Ascending aorta (tissue), 2 donors: ENCODE data around the gene OR10H3. TPM values are rescaled to one million over a fixed set of nuclear protein-coding genes. Genes with fewer than 3 reads are reported as not detected.

Experiments used
- DNase-seq, 2 donors: peaks; one replicate each; pipeline ENCODE4 v3.0.0-alpha.2; 2019; ENCODE audit warnings: low spot score in 2 of 2
- H3K27ac ChIP-seq, 2 donors: fragments of 200-600 bp; sonication (generic); one replicate each; pipeline ENCODE4 v1.5.1; 2016 to 2017; ENCODE audit warnings: mild to moderate bottlenecking in 1 of 2
- H3K27me3 ChIP-seq: fragments of 200-600 bp; sonication (generic); one replicate; pipeline ENCODE4 v1.5.1; 2017
- H3K36me3 ChIP-seq, 2 donors: fragments of 200-600 bp; sonication (generic); one replicate each; pipeline ENCODE4 v1.5.1; 2016
- H3K4me1 ChIP-seq, 2 donors: fragments of 200-600 bp; sonication (generic); one replicate each; pipeline ENCODE4 v1.5.1; 2016 to 2017; ENCODE audit warnings: mild to moderate bottlenecking in 1 of 2
- H3K4me3 ChIP-seq, 2 donors: fragments of 200-600 bp; sonication (generic); one replicate each; pipeline ENCODE4 v1.5.1; 2016 to 2017; ENCODE audit warnings: mild to moderate bottlenecking in 1 of 2
- H3K9me3 ChIP-seq, 2 donors: fragments of 200-600 bp; sonication (generic); one replicate each; pipeline ENCODE4 v1.5.1; 2016
- CTCF ChIP-seq, 3 experiments: fragments of 200-600 bp in 2 of 3; fragments of 450-650 bp in 1 of 3; sonication (generic) in 2 of 3; IDR thresholded peaks; one replicate each; pipeline ENCODE4 v1.5.1; 2016 to 2019; ENCODE audit warnings: antibody characterized with exemption in 3 of 3, mild to moderate bottlenecking in 1 of 3, moderate library complexity in 1 of 3
- intact Hi-C: fragments of 100-400 bp; cut with DNase I; formaldehyde crosslinking; loops from one replicate; pipeline ENCODE4 v1.15.1; 2023
- total RNA-seq: library from RNA; depleted of rRNA; stranded (reverse); fragments of >200 nt; gene quantifications from one replicate; pipeline ENCODE4 v1.1.0, GENCODE V29; 2016

The OR10H3 gene
- total RNA-seq, 1 donor from 2014 or later: not detected

- no peaks in the 10 kb centered on the region for H3K4me1 ChIP-seq
- H3K9me3 ChIP-seq: no peaks in the 10 kb centered on the region
- H3K4me3 ChIP-seq: no peak overlapping the region
- no peaks in the 10 kb centered on the region for H3K36me3 ChIP-seq
- no peaks in the 10 kb centered on the region for H3K27me3 ChIP-seq
- no peak for DNase-seq
- no peak for TF ChIP-seq CTCF (IDR thresholded peaks at IDR 0.05)
- intact Hi-C loops: no loop called here
- no peak overlapping the region for H3K27ac ChIP-seq
These were observed 22.1 kb upstream of the OR10H3 start for GRCh38 chr19:15715642-15716041.

- H3K36me3 ChIP-seq: no peaks in the 10 kb centered on the region
- TF ChIP-seq CTCF (IDR thresholded peaks at IDR 0.05): no peak
- no peaks in the 10 kb centered on the region for H3K9me3 ChIP-seq
- H3K27me3 ChIP-seq: no peaks in the 10 kb centered on the region
- no peak overlapping the region for H3K27ac ChIP-seq
- intact Hi-C loops: no loop called here
- no peaks in the 10 kb centered on the region for H3K4me1 ChIP-seq
- DNase-seq: no peak
- H3K4me3 ChIP-seq: no peak overlapping the region
These were observed 20.0 kb upstream of the OR10H3 start for GRCh38 chr19:15717809-15718208.

- intact Hi-C loops: no loop called here
- Histone ChIP-seq H3K36me3 (no peaks in the 10 kb centered on the region), H3K27me3 (no peaks in the 10 kb centered on the region), H3K27ac (no peak overlapping the region), H3K9me3 (no peaks in the 10 kb centered on the region), H3K4me1 (no peaks in the 10 kb centered on the region), H3K4me3 (no peak overlapping the region)
- no peak for DNase-seq
- no peak for TF ChIP-seq CTCF (IDR thresholded peaks at IDR 0.05)
These were observed 16.5 kb upstream of the OR10H3 start for GRCh38 chr19:15721268-15721667.

- no peaks in the 10 kb centered on the region for H3K36me3 ChIP-seq
- intact Hi-C loops: no loop called here
- DNase-seq: no peak
- no peak overlapping the region for H3K4me3 ChIP-seq
- H3K4me1 ChIP-seq: no peaks in the 10 kb centered on the region
- no peaks in the 10 kb centered on the region for H3K27me3 ChIP-seq
- TF ChIP-seq CTCF (IDR thresholded peaks at IDR 0.05): no peak
- H3K9me3 ChIP-seq: no peaks in the 10 kb centered on the region
- H3K27ac ChIP-seq: no peak overlapping the region
These were observed 14.8 kb upstream of the OR10H3 start for GRCh38 chr19:15722956-15723355.

- H3K4me3 ChIP-seq: no peak within 1 kb of the TSS
- no peaks in the 10 kb centered on the region for H3K4me1 ChIP-seq
- DNase-seq: no peak
- no peak for TF ChIP-seq CTCF (IDR thresholded peaks at IDR 0.05)
- intact Hi-C loops: no loop called here
- H3K9me3 ChIP-seq: no peaks in the 10 kb centered on the region
- no peaks in the 10 kb centered on the region for H3K27me3 ChIP-seq
- no peak within 1 kb of the TSS for H3K27ac ChIP-seq
- H3K36me3 ChIP-seq: no peaks in the 10 kb centered on the region
These were observed 10.1 kb upstream of the OR10H3 start, which contains the start of gene OR10H2 for GRCh38 chr19:15727724-15728123. Gene OR10H2 (plus strand): TSS chr19:15728024. CDS start chr19:15728044, 20 bp downstream.

- DNase-seq: no peak
- Histone ChIP-seq H3K4me1 (no peaks in the 10 kb centered on the region), H3K36me3 (no peaks in the 10 kb centered on the region), H3K27ac (no peak overlapping the region), H3K9me3 (no peaks in the 10 kb centered on the region), H3K4me3 (no peak overlapping the region), H3K27me3 (no peaks in the 10 kb centered on the region)
- TF ChIP-seq CTCF (IDR thresholded peaks at IDR 0.05): no peak
- intact Hi-C loops: no loop called here
These were observed 7.2 kb upstream of the OR10H3 start for GRCh38 chr19:15730538-15730937.
